Thyroid gland (tissue), 4 donors: ENCODE data around the gene PFN3.

Experiments
- CTCF ChIP-seq, 6 experiments: fragments of 200-600 bp in 3 of 6; fragments of 450-650 bp in 3 of 6; sonication (generic) in 3 of 6; IDR thresholded peaks; one replicate each; pipeline ENCODE4 v1.5.1; 2016 to 2019; ENCODE audit warnings: antibody characterized with exemption in 6 of 6, mild to moderate bottlenecking in 2 of 6, inconsistent platforms in 1 of 6, moderate library complexity in 1 of 6
- POLR2A ChIP-seq, 2 donors: fragments of 450-650 bp; IDR thresholded peaks; one replicate each; pipeline ENCODE4 v1.6.1; 2017; ENCODE audit warnings: antibody characterized with exemption in 2 of 2, mild to moderate bottlenecking in 2 of 2, moderate library complexity in 1 of 2

- TF ChIP-seq CTCF (IDR thresholded peaks at IDR 0.05), result no peak
- no peak for TF ChIP-seq POLR2A (IDR thresholded peaks at IDR 0.05)
Measured at GRCh38 chr5:177359451-177359851, 41.0 kb downstream of the PFN3 start.
